Bladder microvascular endothelial cell (primary cell): Measurements from ENCODE around the gene THAP10. TPM values are rescaled to one million over a fixed set of nuclear protein-coding genes. Genes with fewer than 3 reads are reported as not detected.

Experiments
- total RNA-seq: library from RNA; depleted of rRNA; stranded (reverse); fragments of >200 nt; gene quantifications from 2 replicates; pipeline ENCODE4 v1.2.3, GENCODE V29; 2014

THAP10 gene
- total RNA-seq, result 0.94 and 0.97 TPM in 2 replicates

GRCh38 chr15:70892002-70892911 lies at the start of gene THAP10, which contains the start of gene LRRC49:
TSS of gene THAP10 (minus strand) at chr15:70892433. CDS start at chr15:70892272, 161 bp downstream.
TSS of gene LRRC49 (plus strand) at chr15:70892826. CDS start at chr15:70892895, 69 bp downstream.

GRCh38 chr15:70853973-70854665 lies 38.1 kb downstream of the THAP10 start, which contains the start of gene LARP6:
TSS of gene LARP6 (minus strand) at chr15:70854157. CDS start at chr15:70854088, 69 bp downstream.

Other genes with a start within 250 kb of the THAP10 start
- 219 and 441 TPM in 2 replicates for gene UACA, start 128.9 kb downstream of the THAP10 start, total RNA-seq
- gene LARP6, start 38.3 kb downstream of the THAP10 start, total RNA-seq, result 7.1 and 12.6 TPM in 2 replicates
- 5.0 and 6.9 TPM in 2 replicates for gene LRRC49, start 393 bp upstream of the THAP10 start, total RNA-seq
- gene THSD4, start 223.0 kb upstream of the THAP10 start, total RNA-seq, result 7.8 and 71.1 TPM in 2 replicates